ENCODE results near the gene LRRC74B. TPM values are rescaled to one million over a fixed set of nuclear protein-coding genes. Genes with fewer than 3 reads are reported as not detected.

Gene LRRC74B
- total RNA-seq, 2 experiments from 2014 or later: not detected

GRCh38 chr22:21052715-21053459, 7.1 kb downstream of the LRRC74B start:
- DNase-seq: no peak
- Mint-ChIP-seq H3K27ac (no peak overlapping the region), H3K36me3 (ENCODE audit: low read depth) (no peaks in the 10 kb centered on the region), H3K4me1 (ENCODE audit: low read depth) (peaks cover 10% of the 10 kb centered on the region), H3K4me3 (no peak overlapping the region), H3K27me3 (peaks cover 5% of the 10 kb centered on the region), H3K9me3 (no peaks in the 10 kb centered on the region)
- POLR2A ChIA-PET: no interaction called here
- intact Hi-C loops (cut with micrococcal nuclease): no loop called here
- ATAC-seq: no peak
- no peak for TF ChIP-seq CTCF (IDR thresholded peaks at IDR 0.05)
- CTCF ChIA-PET: no interaction called here

GRCh38 chr22:21054046-21054713, 8.4 kb downstream of the LRRC74B start:
- DNase-seq (no peak), ATAC-seq (no peak)
- no peaks in the 10 kb centered on the region for H3K36me3 Mint-ChIP-seq (ENCODE audit: low read depth)
- TF ChIP-seq CTCF (IDR thresholded peaks at IDR 0.05): no peak
- no peak overlapping the region for H3K4me3 Mint-ChIP-seq
- H3K9me3 Mint-ChIP-seq: no peaks in the 10 kb centered on the region
- H3K27me3 Mint-ChIP-seq: peaks cover 5% of the 10 kb centered on the region
- intact Hi-C loops (cut with micrococcal nuclease): no loop called here
- H3K27ac Mint-ChIP-seq: no peak overlapping the region
- H3K4me1 Mint-ChIP-seq (ENCODE audit: low read depth): peaks cover 10% of the 10 kb centered on the region
- ChIA-PET CTCF (no interaction called here), POLR2A (no interaction called here)

GRCh38 chr22:21054714-21055563, 9.2 kb downstream of the LRRC74B start:
- intact Hi-C loops (cut with micrococcal nuclease): no loop called here
- Mint-ChIP-seq H3K36me3 (ENCODE audit: low read depth) (no peaks in the 10 kb centered on the region), H3K27ac (no peak overlapping the region), H3K4me3 (no peak overlapping the region), H3K4me1 (ENCODE audit: low read depth) (peaks cover 10% of the 10 kb centered on the region), H3K9me3 (no peaks in the 10 kb centered on the region), H3K27me3 (peaks cover 5% of the 10 kb centered on the region)
- POLR2A ChIA-PET: interaction anchor here (0.6 kb wide), 1 partner anchor 8 kb away, joined by 3 read pairs; no protein-coding TSS in a partner anchor
- no peak for ATAC-seq
- no peak for TF ChIP-seq CTCF (IDR thresholded peaks at IDR 0.05)
- no peak for DNase-seq
- CTCF ChIA-PET: interaction anchor here (1.0 kb wide), 1 partner anchor 271 kb away, joined by 3 read pairs; no protein-coding TSS in a partner anchor

- Mint-ChIP-seq H3K36me3 (ENCODE audit: low read depth) (no peaks in the 10 kb centered on the region), H3K4me1 (ENCODE audit: low read depth) (peaks cover 10% of the 10 kb centered on the region), H3K4me3 (peak overlapping the region; percentile 25), H3K27ac (no peak overlapping the region), H3K9me3 (no peaks in the 10 kb centered on the region), H3K27me3 (peaks cover 5% of the 10 kb centered on the region)
- CTCF ChIA-PET: interaction anchor here (1.0 to 1.1 kb wide), 2 partner anchors 56 to 271 kb away, joined by 3 read pairs; no protein-coding TSS in a partner anchor
- ATAC-seq: peak; percentile 49
- intact Hi-C loops (cut with micrococcal nuclease): no loop called here
- DNase-seq: no peak
- TF ChIP-seq CTCF (IDR thresholded peaks at IDR 0.05): no peak
- POLR2A ChIA-PET: interaction anchor here (0.6 kb wide), 1 partner anchor 8 kb away, joined by 3 read pairs; no protein-coding TSS in a partner anchor
Measured at GRCh38 chr22:21055564-21055834, 9.8 kb downstream of the LRRC74B start.

Data from activated CD8-positive, alpha-beta T cell treated with anti-CD3 and anti-CD28 coated beads for 36 hours (primary cell).